ENCODE results near the gene FAM50A.
"Not testable (repeated sequence)": the region's sequence is repeated elsewhere in the genome, so short reads cannot be mapped to it uniquely, and the experiment has no call there.

The FAM50A gene

GRCh38 chrX:154443992-154444754, at the start of gene FAM50A:
FAM50A (plus strand) TSS chrX:154444141; CDS start chrX:154444236, 95 bp downstream.
- no peak for TF ChIP-seq JUND (IDR thresholded peaks at IDR 0.05; ENCODE audit: low read depth)
- DNase-seq (ENCODE audit: low read depth in 1 of 2, low spot score in 1 of 2), result peak; percentile 63 to 66
- in situ Hi-C loops (cut with HindIII; ENCODE audit: low pct_unique_long_range_greater_than_20kb, low sequenced_read_pairs), result no loop called here

- in situ Hi-C loops (cut with HindIII; ENCODE audit: low pct_unique_long_range_greater_than_20kb, low sequenced_read_pairs), result not testable (repeated sequence)
Measured at GRCh38 chrX:154396363-154396762, 47.6 kb upstream of the FAM50A start.

GRCh38 chrX:154396973-154397887, 46.7 kb upstream of the FAM50A start:
- peak in 1 of 2 experiments; percentile 75 for DNase-seq (ENCODE audit: low read depth in 1 of 2, low spot score in 1 of 2)
- in situ Hi-C loops (cut with HindIII; ENCODE audit: low pct_unique_long_range_greater_than_20kb, low sequenced_read_pairs), result no loop called here
- no peak for TF ChIP-seq JUND (IDR thresholded peaks at IDR 0.05; ENCODE audit: low read depth)

More at GRCh38 chrX:154396363-154396762, 47.6 kb upstream of the FAM50A start:
- not testable (repeated sequence) for DNase-seq (ENCODE audit: low read depth in 1 of 2, low spot score in 1 of 2)

GRCh38 chrX:154397888-154398667, 45.9 kb upstream of the FAM50A start, which contains the start of gene RPL10:
RPL10 (plus strand) TSS chrX:154398377; CDS start chrX:154398520, 143 bp downstream.
- in situ Hi-C loops (cut with HindIII; ENCODE audit: low pct_unique_long_range_greater_than_20kb, low sequenced_read_pairs), result no loop called here
- DNase-seq (ENCODE audit: low read depth in 1 of 2, low spot score in 1 of 2), result peak; percentile 80 to 95
- TF ChIP-seq JUND (IDR thresholded peaks at IDR 0.05; ENCODE audit: low read depth), result no peak

- in situ Hi-C loops (cut with HindIII; ENCODE audit: low pct_unique_long_range_greater_than_20kb, low sequenced_read_pairs), result no loop called here
- TF ChIP-seq JUND (IDR thresholded peaks at IDR 0.05; ENCODE audit: low read depth), result no peak
- DNase-seq (ENCODE audit: low read depth in 1 of 2, low spot score in 1 of 2), result peak in 1 of 2 experiments; percentile 83
Measured at GRCh38 chrX:154398668-154399526, 45.0 kb upstream of the FAM50A start.

GRCh38 chrX:154399527-154400368, 44.2 kb upstream of the FAM50A start:
- DNase-seq (ENCODE audit: low read depth in 1 of 2, low spot score in 1 of 2), result no peak
- in situ Hi-C loops (cut with HindIII; ENCODE audit: low pct_unique_long_range_greater_than_20kb, low sequenced_read_pairs), result no loop called here
- TF ChIP-seq JUND (IDR thresholded peaks at IDR 0.05; ENCODE audit: low read depth), result no peak

DNA sequence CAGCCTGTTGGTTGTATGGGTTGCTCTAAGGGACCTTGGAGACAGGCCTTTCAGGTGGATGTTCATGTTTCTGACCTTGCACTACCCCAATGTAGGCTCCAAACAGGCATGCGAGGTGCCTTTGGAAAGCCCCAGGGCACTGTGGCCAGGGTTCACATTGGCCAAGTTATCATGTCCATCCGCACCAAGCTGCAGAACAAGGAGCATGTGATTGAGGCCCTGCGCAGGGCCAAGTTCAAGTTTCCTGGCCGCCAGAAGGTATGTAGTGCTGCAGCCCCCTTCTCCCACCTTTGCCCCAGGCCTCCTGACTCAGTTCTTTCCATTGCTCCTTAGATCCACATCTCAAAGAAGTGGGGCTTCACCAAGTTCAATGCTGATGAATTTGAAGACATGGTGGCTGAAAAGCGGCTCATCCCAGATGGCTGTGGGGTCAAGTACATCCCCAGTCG, 43.5 kb upstream of the FAM50A start:
- DNase-seq (ENCODE audit: low read depth in 1 of 2, low spot score in 1 of 2); in situ Hi-C loops (cut with HindIII; ENCODE audit: low pct_unique_long_range_greater_than_20kb, low sequenced_read_pairs): not testable (repeated sequence)

GRCh38 chrX:154401045-154401799, 42.7 kb upstream of the FAM50A start:
- TF ChIP-seq JUND (IDR thresholded peaks at IDR 0.05; ENCODE audit: low read depth), result 0 out of 2 replicates have a peak, but pooled peaks have one; percentile 27
- in situ Hi-C loops (cut with HindIII; ENCODE audit: low pct_unique_long_range_greater_than_20kb, low sequenced_read_pairs), result no loop called here
- peak in 1 of 2 experiments; percentile 56 for DNase-seq (ENCODE audit: low read depth in 1 of 2, low spot score in 1 of 2)

GRCh38 chrX:154401918-154402621, 41.9 kb upstream of the FAM50A start:
- in situ Hi-C loops (cut with HindIII; ENCODE audit: low pct_unique_long_range_greater_than_20kb, low sequenced_read_pairs), result no loop called here
- peak in 1 of 2 experiments; percentile 76 for DNase-seq (ENCODE audit: low read depth in 1 of 2, low spot score in 1 of 2)
- no peak for TF ChIP-seq JUND (IDR thresholded peaks at IDR 0.05; ENCODE audit: low read depth)

Measured in T47D (cell line).